GM12878 (cell line): Measurements from ENCODE around the gene IL6R.

Experiments
- CTCF ChIP-seq, 3 experiments: IDR thresholded peaks in 2 of 3; conservative IDR thresholded peaks in 1 of 3; 2 replicates each; pipeline ENCODE4 v1.5.1; 2011; ENCODE audit warnings: low read depth in 3 of 3, low read length in 3 of 3, mild to moderate bottlenecking in 3 of 3, control low read depth in 2 of 3, moderate library complexity in 2 of 3, inconsistent platforms in 1 of 3, mixed read lengths in 1 of 3; ENCODE audit not compliant: control insufficient read depth in 2 of 3, insufficient read depth in 1 of 3; ENCODE audit errors: extremely low read depth in 1 of 3
- E4F1 ChIP-seq: fragments of 450-650 bp; IDR thresholded peaks from 2 replicates; pipeline ENCODE4 v1.6.1; 2018; ENCODE audit warnings: borderline replicate concordance, mild to moderate bottlenecking; ENCODE audit not compliant: partially characterized antibody
- HSF1 ChIP-seq: fragments of 150-350 bp; IDR thresholded peaks from 2 replicates; pipeline ENCODE4 v1.6.1; 2014; ENCODE audit warnings: mild to moderate bottlenecking, low read depth, low read length
- NFIC ChIP-seq: IDR thresholded peaks from 2 replicates; pipeline ENCODE4 v1.6.1; 2012; ENCODE audit warnings: low read depth, mild to moderate bottlenecking, inconsistent platforms, low read length, moderate library complexity
- NFXL1 ChIP-seq: fragments of 450-650 bp; IDR thresholded peaks from 2 replicates; pipeline ENCODE4 v1.6.1; 2017; ENCODE audit warnings: antibody characterized with exemption, mild to moderate bottlenecking, borderline replicate concordance
- POLR2AphosphoS5 ChIP-seq: IDR thresholded peaks from 2 replicates; pipeline ENCODE4 v1.6.1; 2011; ENCODE audit warnings: mild to moderate bottlenecking, low read length, inconsistent platforms
- SIX5 ChIP-seq: IDR thresholded peaks from 2 replicates; pipeline ENCODE4 v1.6.1; 2011; ENCODE audit warnings: mild to moderate bottlenecking, low read depth, low read length, moderate library complexity; ENCODE audit not compliant: severe bottlenecking
- SKIL ChIP-seq: fragments of 450-650 bp; IDR thresholded peaks from 2 replicates; pipeline ENCODE4 v1.6.1; 2017; ENCODE audit warnings: mild to moderate bottlenecking, low read depth, inconsistent platforms; ENCODE audit not compliant: poor library complexity, severe bottlenecking
- TF ChIP-seq, protein P1 (sequence below): IDR thresholded peaks from 2 replicates; pipeline ENCODE4 v1.6.1; 2011; ENCODE audit warnings: borderline replicate concordance, low read depth, mild to moderate bottlenecking, moderate library complexity, low read length; ENCODE audit not compliant: insufficient read depth, poor library complexity, severe bottlenecking

DNA sequence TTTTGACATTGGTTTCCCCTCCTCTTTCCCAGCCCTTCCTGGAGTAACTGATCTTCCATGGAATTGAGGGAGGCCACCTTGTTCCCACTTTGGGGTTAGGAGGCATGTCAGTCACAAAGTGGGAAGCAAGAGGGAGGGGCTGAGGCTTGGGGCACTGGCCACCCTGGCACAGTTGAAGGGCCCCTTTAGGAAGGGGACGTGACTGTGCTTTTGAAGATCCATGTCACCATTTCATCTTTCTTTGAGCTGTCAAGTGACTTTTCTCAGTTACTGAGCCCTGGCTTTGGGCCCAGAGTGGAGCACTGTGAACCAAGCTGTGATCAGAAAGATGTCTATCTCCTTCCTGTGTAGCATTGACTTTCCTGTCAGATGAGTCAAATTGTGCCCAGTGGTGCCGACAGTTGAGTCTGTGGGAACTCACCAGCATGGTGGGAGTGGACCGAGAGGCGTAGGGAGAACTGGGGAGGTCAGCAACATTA, 58.4 kb downstream of the IL6R start:
- TF ChIP-seq CTCF (IDR thresholded peaks at IDR 0.05 in 2 of 3, conservative IDR thresholded peaks at IDR 0.05 in 1 of 3; ENCODE audit: control insufficient read depth in 2 of 3, extremely low read depth in 1 of 3, insufficient read depth in 1 of 3, low read depth in 3 of 3, low read length in 3 of 3) (no peak), SIX5 (no peak), HSF1 (no peak), POLR2AphosphoS5 (no peak), NFIC (no peak), E4F1 (no peak), NFXL1 (no peak), SKIL (no peak)
- TF ChIP-seq, protein P1, sequence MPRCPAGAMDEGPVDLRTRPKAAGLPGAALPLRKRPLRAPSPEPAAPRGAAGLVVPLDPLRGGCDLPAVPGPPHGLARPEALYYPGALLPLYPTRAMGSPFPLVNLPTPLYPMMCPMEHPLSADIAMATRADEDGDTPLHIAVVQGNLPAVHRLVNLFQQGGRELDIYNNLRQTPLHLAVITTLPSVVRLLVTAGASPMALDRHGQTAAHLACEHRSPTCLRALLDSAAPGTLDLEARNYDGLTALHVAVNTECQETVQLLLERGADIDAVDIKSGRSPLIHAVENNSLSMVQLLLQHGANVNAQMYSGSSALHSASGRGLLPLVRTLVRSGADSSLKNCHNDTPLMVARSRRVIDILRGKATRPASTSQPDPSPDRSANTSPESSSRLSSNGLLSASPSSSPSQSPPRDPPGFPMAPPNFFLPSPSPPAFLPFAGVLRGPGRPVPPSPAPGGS: no peak
